Smooth muscle cell (in vitro differentiated cells): ENCODE data around the gene VGLL3. TPM values are rescaled to one million over a fixed set of nuclear protein-coding genes. Genes with fewer than 3 reads are reported as not detected.

ENCODE experiments used
- DNase-seq: peaks from one replicate; lab custom pipeline; 2025; ENCODE audit not compliant: unreplicated experiment; lab: John Stamatoyannopoulos, UW
- H2AFZ ChIP-seq: fragments of 200-600 bp; sonication (generic); 2 replicates; pipeline ENCODE4 v1.6.0; 2016; ENCODE audit warnings: antibody characterized with exemption, low read depth, mild to moderate bottlenecking
- H3F3A ChIP-seq: fragments of 200-600 bp; sonication (generic); 2 replicates; pipeline ENCODE4 v1.6.0; 2017; ENCODE audit warnings: antibody characterized with exemption, low read depth
- H3K27ac ChIP-seq: fragments of 200-600 bp; sonication (generic); 2 replicates; pipeline ENCODE4 v1.5.1; 2016; ENCODE audit warnings: low read depth, mild to moderate bottlenecking
- H3K27me3 ChIP-seq: fragments of 200-600 bp; sonication (generic); 2 replicates; pipeline ENCODE4 v1.6.1; 2016; ENCODE audit warnings: low read depth, mild to moderate bottlenecking
- H3K36me3 ChIP-seq: fragments of 200-600 bp; sonication (generic); 2 replicates; pipeline ENCODE4 v1.5.1; 2016; ENCODE audit warnings: low read depth
- H3K4me1 ChIP-seq: fragments of 200-600 bp; sonication (generic); 2 replicates; pipeline ENCODE4 v1.5.1; 2016; ENCODE audit warnings: low read depth
- H3K4me2 ChIP-seq: fragments of 200-600 bp; sonication (generic); 2 replicates; pipeline ENCODE4 v1.6.0; 2016; ENCODE audit warnings: mild to moderate bottlenecking
- H3K4me3 ChIP-seq: fragments of 200-600 bp; sonication (generic); 2 replicates; pipeline ENCODE4 v1.5.1; 2016; ENCODE audit warnings: mild to moderate bottlenecking
- H3K79me2 ChIP-seq: fragments of 200-600 bp; sonication (generic); 2 replicates; pipeline ENCODE4 v1.6.0; 2016; ENCODE audit warnings: low read depth, mild to moderate bottlenecking
- H3K9ac ChIP-seq: fragments of 200-600 bp; sonication (generic); 2 replicates; pipeline ENCODE4 v1.6.0; 2016; ENCODE audit warnings: low read depth
- H3K9me3 ChIP-seq: fragments of 200-600 bp; sonication (generic); replicated peaks from 2 replicates; pipeline ENCODE4 v1.5.1; 2016; ENCODE audit warnings: low read depth
- H4K20me1 ChIP-seq: fragments of 200-600 bp; sonication (generic); 2 replicates; pipeline ENCODE4 v1.6.0; 2016; ENCODE audit warnings: low read depth
- WGBS: methylation state at CpG from one replicate; pipeline ENCODE4 v1.1.7; 2016; ENCODE audit warnings: low lambda C conversion rate; 5-methylcytosine and 5-hydroxymethylcytosine counted together
- polyA plus RNA-seq: library from polyadenylated mRNA; unstranded; fragments of >200 nt; fragmentation: Nextera tagmentation; extraction: Ambion mirVana; gene quantifications from 2 replicates; pipeline ENCODE4 v1.2.1, GENCODE V29; 2016
- total RNA-seq: library from RNA; depleted of rRNA; stranded (reverse); fragments of >200 nt; gene quantifications from 2 replicates; pipeline ENCODE4 v1.2.3, GENCODE V29; 2014
- TF ChIP-seq, protein P1 (sequence below): fragments of 200-600 bp; sonication (generic); IDR thresholded peaks from 2 replicates; pipeline ENCODE4 v1.5.1; 2017; ENCODE audit warnings: borderline replicate concordance, mild to moderate bottlenecking, antibody characterized with exemption; ENCODE audit not compliant: insufficient read depth, poor library complexity, severe bottlenecking

VGLL3 gene
- total and polyA plus RNA-seq, 2 experiments from 2014 or later, result 11.4 to 54.1 TPM

- no peaks in the 10 kb centered on the region for H3K4me1 ChIP-seq
- WGBS, result 62% methylated on average over 3 of the region's 3 CpGs
- no peaks in the 10 kb centered on the region for H3K27me3 ChIP-seq
- no peak overlapping the region for H3K9ac ChIP-seq
- no peak overlapping the region for H2AFZ ChIP-seq
- H3K4me2 ChIP-seq, result no peak overlapping the region
- TF ChIP-seq, protein P1, sequence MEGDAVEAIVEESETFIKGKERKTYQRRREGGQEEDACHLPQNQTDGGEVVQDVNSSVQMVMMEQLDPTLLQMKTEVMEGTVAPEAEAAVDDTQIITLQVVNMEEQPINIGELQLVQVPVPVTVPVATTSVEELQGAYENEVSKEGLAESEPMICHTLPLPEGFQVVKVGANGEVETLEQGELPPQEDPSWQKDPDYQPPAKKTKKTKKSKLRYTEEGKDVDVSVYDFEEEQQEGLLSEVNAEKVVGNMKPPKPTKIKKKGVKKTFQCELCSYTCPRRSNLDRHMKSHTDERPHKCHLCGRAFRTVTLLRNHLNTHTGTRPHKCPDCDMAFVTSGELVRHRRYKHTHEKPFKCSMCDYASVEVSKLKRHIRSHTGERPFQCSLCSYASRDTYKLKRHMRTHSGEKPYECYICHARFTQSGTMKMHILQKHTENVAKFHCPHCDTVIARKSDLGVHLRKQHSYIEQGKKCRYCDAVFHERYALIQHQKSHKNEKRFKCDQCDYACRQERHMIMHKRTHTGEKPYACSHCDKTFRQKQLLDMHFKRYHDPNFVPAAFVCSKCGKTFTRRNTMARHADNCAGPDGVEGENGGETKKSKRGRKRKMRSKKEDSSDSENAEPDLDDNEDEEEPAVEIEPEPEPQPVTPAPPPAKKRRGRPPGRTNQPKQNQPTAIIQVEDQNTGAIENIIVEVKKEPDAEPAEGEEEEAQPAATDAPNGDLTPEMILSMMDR, result no peak
- DNase-seq, result no peak
- H4K20me1 ChIP-seq, result no peaks in the 10 kb centered on the region
- H3K27ac ChIP-seq, result peak overlapping the region; percentile 6
- no peaks in the 10 kb centered on the region for H3K79me2 ChIP-seq
- H3K4me3 ChIP-seq, result no peak overlapping the region
- no peaks in the 10 kb centered on the region for H3F3A ChIP-seq
- H3K9me3 ChIP-seq, result no peaks in the 10 kb centered on the region
- no peaks in the 10 kb centered on the region for H3K36me3 ChIP-seq
Measured at GRCh38 chr3:86930831-86931230, 60.1 kb downstream of the VGLL3 start.

DNA sequence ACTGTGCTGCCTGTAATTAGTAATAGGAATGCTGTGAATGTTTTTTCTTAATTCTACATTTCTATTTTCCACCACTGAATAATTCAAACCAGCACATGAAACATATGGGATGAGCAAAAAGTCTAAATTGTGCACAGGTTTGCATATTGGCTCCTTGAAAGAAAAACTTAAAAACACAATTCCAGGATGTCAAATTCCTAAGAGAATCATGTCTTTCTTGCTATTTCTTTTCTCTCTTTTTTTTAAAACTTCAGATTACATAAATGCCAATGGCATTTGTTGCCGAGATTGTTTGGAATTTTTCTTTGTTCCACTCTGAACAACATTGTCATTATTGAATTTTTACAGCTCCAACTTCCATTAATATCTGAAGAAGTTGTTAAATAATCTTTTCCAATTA, 60.8 kb downstream of the VGLL3 start:
- Histone ChIP-seq H4K20me1 (no peaks in the 10 kb centered on the region), H3K79me2 (no peaks in the 10 kb centered on the region), H3K9ac (no peak overlapping the region), H3K4me1 (no peaks in the 10 kb centered on the region), H2AFZ (no peak overlapping the region), H3K4me3 (no peak overlapping the region), H3K27me3 (no peaks in the 10 kb centered on the region), H3K4me2 (no peak overlapping the region), H3F3A (no peaks in the 10 kb centered on the region), H3K27ac (peak overlapping the region; percentile 6), H3K9me3 (no peaks in the 10 kb centered on the region), H3K36me3 (no peaks in the 10 kb centered on the region)
- DNase-seq, result no peak
- 63% methylated on average over 1 of the region's 1 CpG for WGBS
- TF ChIP-seq, protein P1, result no peak

DNA sequence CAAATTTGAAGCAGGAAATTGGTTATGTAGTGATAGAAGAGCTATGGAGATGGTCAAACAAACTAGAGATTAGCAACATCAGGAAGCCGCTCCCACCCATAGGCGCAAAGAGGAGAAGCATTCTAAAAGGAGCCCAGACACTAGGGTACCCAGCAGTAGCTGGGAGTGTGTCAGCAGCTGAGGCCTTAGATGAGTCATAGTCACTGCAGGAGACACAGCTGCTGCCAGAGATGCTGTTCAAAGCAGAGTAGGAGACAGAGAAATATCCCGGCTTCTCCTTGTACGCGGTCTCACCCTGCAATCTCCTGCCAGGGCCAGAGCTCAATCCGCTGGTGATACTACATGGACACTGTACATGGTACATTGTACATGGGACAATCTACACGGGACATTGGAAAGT, 61.9 kb downstream of the VGLL3 start:
- H3K9me3 ChIP-seq, result no peaks in the 10 kb centered on the region
- H4K20me1 ChIP-seq, result no peaks in the 10 kb centered on the region
- no peak overlapping the region for H3K9ac ChIP-seq
- whole genome bisulfite sequencing, result 90% methylated on average over 7 of the region's 7 CpGs
- no peak overlapping the region for H3K4me3 ChIP-seq
- no peak overlapping the region for H3K4me2 ChIP-seq
- H3F3A ChIP-seq, result no peaks in the 10 kb centered on the region
- no peak overlapping the region for H2AFZ ChIP-seq
- no peak for DNase-seq
- no peaks in the 10 kb centered on the region for H3K27me3 ChIP-seq
- no peaks in the 10 kb centered on the region for H3K79me2 ChIP-seq
- H3K4me1 ChIP-seq, result no peaks in the 10 kb centered on the region
- no peaks in the 10 kb centered on the region for H3K36me3 ChIP-seq
- no peak overlapping the region for H3K27ac ChIP-seq
- TF ChIP-seq, protein P1, result no peak

GRCh38 chr3:86923071-86923491, 67.9 kb downstream of the VGLL3 start:
- no peak overlapping the region for H3K9ac ChIP-seq
- H3K79me2 ChIP-seq, result no peaks in the 10 kb centered on the region
- no peaks in the 10 kb centered on the region for H3K4me1 ChIP-seq
- H3K4me3 ChIP-seq, result no peak overlapping the region
- H3K9me3 ChIP-seq, result no peaks in the 10 kb centered on the region
- no peaks in the 10 kb centered on the region for H3K27me3 ChIP-seq
- H2AFZ ChIP-seq, result no peak overlapping the region
- TF ChIP-seq, protein P1, result no peak
- H3F3A ChIP-seq, result no peaks in the 10 kb centered on the region
- no peaks in the 10 kb centered on the region for H4K20me1 ChIP-seq
- peak overlapping the region; percentile 37 for H3K4me2 ChIP-seq
- DNase-seq, result no peak
- 57% methylated on average over 3 of the region's 3 CpGs for WGBS
- peak overlapping the region; percentile 81 for H3K27ac ChIP-seq
- no peaks in the 10 kb centered on the region for H3K36me3 ChIP-seq
